ENCODE data around the gene NAP1L4. TPM values are rescaled to one million over a fixed set of nuclear protein-coding genes. Genes with fewer than 3 reads are reported as not detected.

NAP1L4 gene
- total and polyA plus RNA-seq, 4 donors: 56.3 to 191 (median 77.3) TPM

DNA sequence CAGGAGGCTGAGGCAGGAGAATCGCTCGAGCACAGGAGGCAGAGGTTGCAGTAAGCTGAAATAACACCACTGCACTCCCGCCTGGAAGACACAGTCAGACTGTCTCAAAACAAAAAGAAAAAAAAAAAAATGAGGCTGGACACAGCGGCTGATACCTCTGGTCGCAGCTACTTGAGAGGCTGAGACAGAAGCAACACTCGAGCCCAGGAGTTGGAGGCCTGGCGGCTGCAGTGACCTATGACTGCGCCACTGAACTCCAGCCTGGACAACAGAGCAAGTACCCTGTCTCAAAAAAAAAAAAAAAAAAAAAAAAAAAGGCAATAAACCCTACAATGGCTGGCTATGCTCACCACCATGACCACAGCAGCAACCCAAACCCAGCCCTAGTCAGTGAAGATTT, 11.0 kb downstream of the NAP1L4 start:
- DNase-seq (no peak), ATAC-seq (ENCODE audit: insufficient read depth, low FRiP score) (no peak)
- 95 to 98% methylated on average over 8 of the region's 8 CpGs for whole genome bisulfite sequencing, 2 donors
- no peaks in the 10 kb centered on the region for H3K27me3 ChIP-seq (ENCODE audit: control insufficient read depth in 3 of 3, insufficient read depth in 3 of 3, low read length in 2 of 3)
- H3K27ac ChIP-seq (ENCODE audit: low read depth in 1 of 2, low read length in 1 of 2): no peak overlapping the region
- H3K4me1 ChIP-seq (ENCODE audit: control insufficient read depth in 5 of 5, insufficient read depth in 5 of 5, low read length in 5 of 5): peaks cover 3 to 9% (median 5%) of the 10 kb centered on the region in 5 donors
- H3K9ac ChIP-seq (ENCODE audit: insufficient read depth in 1 of 2, low read length in 2 of 2): no peak overlapping the region
- H3K4me3 ChIP-seq: no peak overlapping the region
- H3K36me3 ChIP-seq (ENCODE audit: control insufficient read depth in 4 of 4, insufficient read depth in 4 of 4, low read length in 4 of 4): peaks cover 7 to 19% (median 14%) of the 10 kb centered on the region in 4 donors
- TF ChIP-seq, protein P1, sequence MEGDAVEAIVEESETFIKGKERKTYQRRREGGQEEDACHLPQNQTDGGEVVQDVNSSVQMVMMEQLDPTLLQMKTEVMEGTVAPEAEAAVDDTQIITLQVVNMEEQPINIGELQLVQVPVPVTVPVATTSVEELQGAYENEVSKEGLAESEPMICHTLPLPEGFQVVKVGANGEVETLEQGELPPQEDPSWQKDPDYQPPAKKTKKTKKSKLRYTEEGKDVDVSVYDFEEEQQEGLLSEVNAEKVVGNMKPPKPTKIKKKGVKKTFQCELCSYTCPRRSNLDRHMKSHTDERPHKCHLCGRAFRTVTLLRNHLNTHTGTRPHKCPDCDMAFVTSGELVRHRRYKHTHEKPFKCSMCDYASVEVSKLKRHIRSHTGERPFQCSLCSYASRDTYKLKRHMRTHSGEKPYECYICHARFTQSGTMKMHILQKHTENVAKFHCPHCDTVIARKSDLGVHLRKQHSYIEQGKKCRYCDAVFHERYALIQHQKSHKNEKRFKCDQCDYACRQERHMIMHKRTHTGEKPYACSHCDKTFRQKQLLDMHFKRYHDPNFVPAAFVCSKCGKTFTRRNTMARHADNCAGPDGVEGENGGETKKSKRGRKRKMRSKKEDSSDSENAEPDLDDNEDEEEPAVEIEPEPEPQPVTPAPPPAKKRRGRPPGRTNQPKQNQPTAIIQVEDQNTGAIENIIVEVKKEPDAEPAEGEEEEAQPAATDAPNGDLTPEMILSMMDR (IDR thresholded peaks at IDR 0.05; ENCODE audit: control extremely low read depth, extremely low read depth): no peak
- no peaks in the 10 kb centered on the region for H3K9me3 ChIP-seq (ENCODE audit: control insufficient read depth in 4 of 4, insufficient read depth in 3 of 4, low read length in 3 of 4)

DNA sequence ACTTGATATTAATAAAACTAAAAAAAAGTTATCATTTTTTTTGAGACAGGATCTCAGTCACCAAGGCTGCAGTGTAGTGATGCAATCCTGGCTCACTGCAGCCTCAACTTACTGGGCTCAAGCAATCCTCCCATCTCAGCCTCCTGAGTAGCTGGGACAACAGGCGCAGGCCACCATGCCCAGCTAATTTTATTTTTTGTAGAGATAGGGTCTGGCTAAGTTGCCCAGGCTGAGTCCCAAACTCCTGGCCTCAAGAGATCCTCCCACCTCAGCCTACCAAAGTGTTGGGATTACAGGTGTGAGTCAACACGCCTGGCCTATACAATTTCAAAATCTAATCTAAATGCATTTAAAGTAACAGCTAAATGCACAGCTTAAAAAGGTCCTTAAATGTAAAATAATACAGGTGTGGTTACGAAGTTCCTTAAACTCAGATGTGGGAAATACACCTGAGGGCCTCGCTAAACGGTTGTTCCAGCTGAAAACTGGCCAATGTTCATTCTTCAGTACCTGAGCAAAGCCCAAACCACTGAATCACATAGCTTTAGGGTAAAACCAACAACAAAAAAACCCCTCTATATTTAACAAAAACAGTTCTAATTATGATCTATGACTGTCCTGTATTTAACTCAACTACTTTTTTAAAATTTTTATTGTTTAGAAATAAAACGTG, 11.8 kb downstream of the NAP1L4 start:
- no peak for ATAC-seq (ENCODE audit: insufficient read depth, low FRiP score)
- H3K9ac ChIP-seq (ENCODE audit: insufficient read depth in 1 of 2, low read length in 2 of 2): no peak overlapping the region
- WGBS, 2 donors: 76 to 78% methylated on average over 6 of the region's 6 CpGs

DNA sequence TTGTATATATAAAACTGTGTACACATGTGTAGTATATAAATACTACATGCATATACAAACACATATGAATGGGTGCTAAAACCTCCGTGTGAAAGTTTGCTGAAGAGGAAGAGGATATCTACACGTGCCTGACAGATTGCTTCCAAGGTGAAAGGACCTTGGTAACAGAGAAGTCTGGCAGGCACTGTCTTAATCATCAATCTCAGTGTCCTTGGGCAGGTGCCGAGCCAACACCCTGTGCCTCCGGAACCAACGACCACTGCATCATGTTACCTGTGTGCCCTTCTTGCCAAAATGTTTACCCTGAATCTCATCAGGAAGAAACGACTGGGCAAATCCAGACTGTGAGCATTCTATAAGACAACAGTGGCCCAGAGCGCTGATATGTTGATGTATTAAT, 15.0 kb downstream of the NAP1L4 start:
- WGBS, 2 donors: 74 to 90% methylated on average over 7 of the region's 7 CpGs
- H3K9me3 ChIP-seq (ENCODE audit: control insufficient read depth in 4 of 4, insufficient read depth in 3 of 4, low read length in 3 of 4): no peaks in the 10 kb centered on the region
- H3K27ac ChIP-seq (ENCODE audit: low read depth in 1 of 2, low read length in 1 of 2): no peak overlapping the region
- TF ChIP-seq, protein P1 (IDR thresholded peaks at IDR 0.05; ENCODE audit: control extremely low read depth, extremely low read depth): no peak
- H3K36me3 ChIP-seq (ENCODE audit: control insufficient read depth in 4 of 4, insufficient read depth in 4 of 4, low read length in 4 of 4): peaks cover 32 to 47% (median 37%) of the 10 kb centered on the region in 4 donors
- H3K4me1 ChIP-seq (ENCODE audit: control insufficient read depth in 5 of 5, insufficient read depth in 5 of 5, low read length in 5 of 5): peaks cover 0 to 4% (median 1%) of the 10 kb centered on the region in 5 donors
- no peak overlapping the region for H3K4me3 ChIP-seq
- no peak overlapping the region for H3K9ac ChIP-seq (ENCODE audit: insufficient read depth in 1 of 2, low read length in 2 of 2)
- no peaks in the 10 kb centered on the region for H3K27me3 ChIP-seq (ENCODE audit: control insufficient read depth in 3 of 3, insufficient read depth in 3 of 3, low read length in 2 of 3)
- DNase-seq: no peak
- no peak for ATAC-seq (ENCODE audit: insufficient read depth, low FRiP score)

More for the DNA sequence above, 11.8 kb downstream of the NAP1L4 start:
- no peaks in the 10 kb centered on the region for H3K27me3 ChIP-seq (ENCODE audit: control insufficient read depth in 3 of 3, insufficient read depth in 3 of 3, low read length in 2 of 3)
- TF ChIP-seq, protein P1 (IDR thresholded peaks at IDR 0.05; ENCODE audit: control extremely low read depth, extremely low read depth): no peak
- no peak overlapping the region for H3K27ac ChIP-seq (ENCODE audit: low read depth in 1 of 2, low read length in 1 of 2)
- DNase-seq: no peak
- H3K4me1 ChIP-seq (ENCODE audit: control insufficient read depth in 5 of 5, insufficient read depth in 5 of 5, low read length in 5 of 5): peaks cover 3 to 9% (median 5%) of the 10 kb centered on the region in 5 donors
- H3K36me3 ChIP-seq (ENCODE audit: control insufficient read depth in 4 of 4, insufficient read depth in 4 of 4, low read length in 4 of 4): peaks cover 7 to 26% (median 20%) of the 10 kb centered on the region in 4 donors
- H3K9me3 ChIP-seq (ENCODE audit: control insufficient read depth in 4 of 4, insufficient read depth in 3 of 4, low read length in 3 of 4): no peaks in the 10 kb centered on the region
- no peak overlapping the region for H3K4me3 ChIP-seq
